D721Med (cell line): ENCODE results near the gene KRT83.

ENCODE experiments used
- DNase-seq: peaks from one replicate; pipeline ENCODE4 v3.0.0; 2011; ENCODE audit warnings: low spot score; ENCODE audit not compliant: insufficient read length
- FAIRE-seq: peaks from 2 replicates; lab custom pipeline; 2011; peaks lifted over from hg19 to GRCh38; lab: Jason Lieb, UNC
- CTCF ChIP-seq: IDR thresholded peaks from 2 replicates; pipeline ENCODE4 v1.5.1; 2012; ENCODE audit warnings: mild to moderate bottlenecking, control low read depth; ENCODE audit not compliant: insufficient read depth; ENCODE audit errors: missing control alignments

KRT83 gene

GRCh38 chr12:52341066-52341580 is 19.9 kb upstream of the KRT83 start:
- TF ChIP-seq CTCF = no peak
- FAIRE-seq = no peak

GRCh38 chr12:52338241-52338960 is 17.2 kb upstream of the KRT83 start:
- FAIRE-seq = no peak
- no peak for TF ChIP-seq CTCF
- no peak for DNase-seq

More at GRCh38 chr12:52341066-52341580, 19.9 kb upstream of the KRT83 start:
- no peak for DNase-seq

- TF ChIP-seq CTCF = no peak
- FAIRE-seq (no peak), DNase-seq (no peak)
Observed at GRCh38 chr12:52337054-52337453, 15.9 kb upstream of the KRT83 start.

GRCh38 chr12:52336641-52337040 is 15.4 kb upstream of the KRT83 start:
- DNase-seq (no peak), FAIRE-seq (no peak)
- TF ChIP-seq CTCF = no peak

- FAIRE-seq (no peak), DNase-seq (no peak)
- no peak for TF ChIP-seq CTCF
Observed at GRCh38 chr12:52335598-52336262, 14.5 kb upstream of the KRT83 start.

GRCh38 chr12:52334185-52334584 is 13.0 kb upstream of the KRT83 start:
- no peak for DNase-seq
- no peak for FAIRE-seq
- TF ChIP-seq CTCF = no peak

- no peak for DNase-seq
- FAIRE-seq = no peak
- no peak for TF ChIP-seq CTCF
Observed at GRCh38 chr12:52333321-52333720, 12.1 kb upstream of the KRT83 start.
